SH-SY5Y (cell line): ENCODE data around the gene SH2D3A.

ENCODE experiments used
- GATA2 ChIP-seq: IDR thresholded peaks from 2 replicates; pipeline ENCODE4 v1.6.1; 2011; ENCODE audit warnings: mild to moderate bottlenecking, low read depth, low read length
- GATA3 ChIP-seq: IDR thresholded peaks from 2 replicates; pipeline ENCODE4 v1.6.1; 2011; ENCODE audit warnings: low read depth, mild to moderate bottlenecking, low read length, moderate library complexity

- no peak for TF ChIP-seq GATA2
- TF ChIP-seq GATA3: no peak
Observed at GRCh38 chr19:6707658-6708018, 59.6 kb downstream of the SH2D3A start.
